HG03460 (cell line): Measurements from ENCODE around the gene EPHB1.

ENCODE experiments used
- ATAC-seq: cut with Tn5 transposase; IDR thresholded peaks from one replicate; pipeline ENCODE4 v1.9.1; 2021; ENCODE audit not compliant: unreplicated experiment

The EPHB1 gene

GRCh38 chr3:134807189-134807588 is 12.1 kb downstream of the EPHB1 start:
- ATAC-seq, result no peak

- no peak for ATAC-seq
Measured at GRCh38 chr3:134808835-134809234, 13.8 kb downstream of the EPHB1 start.

- ATAC-seq, result no peak
Measured at GRCh38 chr3:134809427-134810051, 14.5 kb downstream of the EPHB1 start.

- peak; percentile 44 for ATAC-seq
Measured at GRCh38 chr3:134810052-134810435, 15.0 kb downstream of the EPHB1 start.

GRCh38 chr3:134810850-134811249 is 15.8 kb downstream of the EPHB1 start:
- no peak for ATAC-seq

GRCh38 chr3:134813618-134814017 is 18.6 kb downstream of the EPHB1 start:
- no peak for ATAC-seq

- no peak for ATAC-seq
Measured at GRCh38 chr3:134815519-134815918, 20.5 kb downstream of the EPHB1 start.

- no peak for ATAC-seq
Measured at GRCh38 chr3:134816623-134817022, 21.6 kb downstream of the EPHB1 start.

- ATAC-seq, result no peak
Measured at GRCh38 chr3:134817297-134817696, 22.2 kb downstream of the EPHB1 start.

- ATAC-seq, result no peak
Measured at GRCh38 chr3:134820994-134821393, 25.9 kb downstream of the EPHB1 start.

- ATAC-seq, result no peak
Measured at GRCh38 chr3:134822090-134822489, 27.0 kb downstream of the EPHB1 start.

GRCh38 chr3:134823679-134824078 is 28.6 kb downstream of the EPHB1 start:
- ATAC-seq, result no peak

- no peak for ATAC-seq
Measured at GRCh38 chr3:134824791-134825190, 29.7 kb downstream of the EPHB1 start.

- no peak for ATAC-seq
Measured at GRCh38 chr3:134827213-134827612, 32.2 kb downstream of the EPHB1 start.

- ATAC-seq, result no peak
Measured at GRCh38 chr3:134829721-134830120, 34.7 kb downstream of the EPHB1 start.

- no peak for ATAC-seq
Measured at GRCh38 chr3:134832585-134832984, 37.5 kb downstream of the EPHB1 start.

- no peak for ATAC-seq
Measured at GRCh38 chr3:134833453-134834163, 38.5 kb downstream of the EPHB1 start.

- ATAC-seq, result no peak
Measured at GRCh38 chr3:134836921-134837320, 41.9 kb downstream of the EPHB1 start.

GRCh38 chr3:134838599-134838998 is 43.5 kb downstream of the EPHB1 start:
- no peak for ATAC-seq

GRCh38 chr3:134839422-134839821 is 44.4 kb downstream of the EPHB1 start:
- no peak for ATAC-seq

- ATAC-seq, result peak; percentile 74
Measured at GRCh38 chr3:134839990-134840389, 44.9 kb downstream of the EPHB1 start.

- no peak for ATAC-seq
Measured at GRCh38 chr3:134840459-134840858, 45.4 kb downstream of the EPHB1 start.

GRCh38 chr3:134846084-134846483 is 51.0 kb downstream of the EPHB1 start:
- no peak for ATAC-seq
